Fibroblast of gingiva (primary cell): ENCODE measurements around the gene ADA.

Experiments
- DNase-seq: peaks from one replicate; pipeline ENCODE4 v3.0.0-alpha.2; 2011; ENCODE audit warnings: low read depth

ADA gene

GRCh38 chr20:44644667-44645131 lies 6.8 kb downstream of the ADA start:
- no peak for DNase-seq

- DNase-seq: no peak
Observed at GRCh38 chr20:44644230-44644617, 7.3 kb downstream of the ADA start.

- peak; percentile 14 for DNase-seq
Observed at GRCh38 chr20:44643596-44644229, 7.8 kb downstream of the ADA start.

GRCh38 chr20:44643154-44643519 lies 8.4 kb downstream of the ADA start:
- no peak for DNase-seq

GRCh38 chr20:44642203-44643153 lies 9.0 kb downstream of the ADA start:
- peak; percentile 56 for DNase-seq

- no peak for DNase-seq
Observed at GRCh38 chr20:44641325-44641724, 10.2 kb downstream of the ADA start.

GRCh38 chr20:44640522-44640921 lies 11.0 kb downstream of the ADA start:
- DNase-seq: no peak

- no peak for DNase-seq
Observed at GRCh38 chr20:44637522-44638372, 13.8 kb downstream of the ADA start.

GRCh38 chr20:44637042-44637441 lies 14.5 kb downstream of the ADA start:
- no peak for DNase-seq

- DNase-seq: no peak
Observed at GRCh38 chr20:44635877-44636276, 15.6 kb downstream of the ADA start.

GRCh38 chr20:44633872-44634600 lies 17.5 kb downstream of the ADA start:
- no peak for DNase-seq

GRCh38 chr20:44633187-44633810 lies 18.2 kb downstream of the ADA start:
- no peak for DNase-seq

- DNase-seq: no peak
Observed at GRCh38 chr20:44632103-44632752, 19.3 kb downstream of the ADA start.

- DNase-seq: no peak
Observed at GRCh38 chr20:44630297-44630696, 21.2 kb downstream of the ADA start.

- no peak for DNase-seq
Observed at GRCh38 chr20:44629542-44629941, 22.0 kb downstream of the ADA start.

- DNase-seq: no peak
Observed at GRCh38 chr20:44629017-44629385, 22.5 kb downstream of the ADA start.

GRCh38 chr20:44627364-44628010 lies 24.0 kb downstream of the ADA start:
- no peak for DNase-seq

- no peak for DNase-seq
Observed at GRCh38 chr20:44626278-44626677, 25.2 kb downstream of the ADA start.

- no peak for DNase-seq
Observed at GRCh38 chr20:44625361-44625760, 26.1 kb downstream of the ADA start.

GRCh38 chr20:44624743-44625271 lies 26.7 kb downstream of the ADA start:
- no peak for DNase-seq
